HCT116 (cell line): ENCODE measurements around the gene PTTG1IP.

Experiments used
- ATF3 ChIP-seq: IDR thresholded peaks from 2 replicates; pipeline ENCODE4 v1.6.1; 2012
- EZH2 ChIP-seq: fragments of 200-600 bp; sonication (generic); IDR thresholded peaks from 2 replicates; pipeline ENCODE4 v1.6.1; 2017; ENCODE audit warnings: antibody characterized with exemption, mixed run types
- EZH2phosphoT487 ChIP-seq: fragments of 200-600 bp; IDR thresholded peaks from 2 replicates; pipeline ENCODE4 v1.6.1; 2018; ENCODE audit warnings: antibody characterized with exemption, borderline replicate concordance
- FOSL1 ChIP-seq: IDR thresholded peaks from 2 replicates; pipeline ENCODE4 v1.6.1; 2012; ENCODE audit warnings: low read depth
- POLR2A ChIP-seq: IDR thresholded peaks from 2 replicates; pipeline ENCODE4 v1.7.0; 2011; ENCODE audit warnings: borderline replicate concordance; ENCODE audit not compliant: insufficient read depth, insufficient read length; ENCODE audit errors: extremely low read depth
- SIN3A ChIP-seq: IDR thresholded peaks from 2 replicates; pipeline ENCODE4 v1.6.1; 2012; ENCODE audit warnings: low read depth
- SP1 ChIP-seq: IDR thresholded peaks from 2 replicates; pipeline ENCODE4 v1.6.1; 2012; ENCODE audit warnings: low read depth
- YY1 ChIP-seq: IDR thresholded peaks from 2 replicates; pipeline ENCODE4 v1.6.1; 2011; ENCODE audit warnings: low read length, low read depth, moderate library complexity, mild to moderate bottlenecking; ENCODE audit not compliant: insufficient replicate concordance; ENCODE audit errors: extremely low read depth
- TF ChIP-seq, protein P1 (sequence below), 3 experiments: fragments of 200-600 bp in 1 of 3; sonication (generic) in 1 of 3; IDR thresholded peaks in 2 of 3; conservative IDR thresholded peaks in 1 of 3; 2 replicates each; pipeline ENCODE4 v1.5.1; 2012 to 2017; ENCODE audit warnings: low read depth in 2 of 3, low read length in 2 of 3, antibody characterized with exemption in 1 of 3, borderline replicate concordance in 1 of 3, control low read depth in 1 of 3, mild to moderate bottlenecking in 1 of 3, mixed read lengths in 1 of 3, mixed run types in 1 of 3, moderate library complexity in 1 of 3; ENCODE audit not compliant: insufficient read depth in 1 of 3

GRCh38 chr21:44815225-44815624, 58.3 kb downstream of the PTTG1IP start:
- TF ChIP-seq FOSL1 (no peak), YY1 (no peak), EZH2 (no peak), SP1 (no peak), POLR2A (no peak), SIN3A (no peak), ATF3 (no peak), EZH2phosphoT487 (no peak)
- TF ChIP-seq, protein P1, sequence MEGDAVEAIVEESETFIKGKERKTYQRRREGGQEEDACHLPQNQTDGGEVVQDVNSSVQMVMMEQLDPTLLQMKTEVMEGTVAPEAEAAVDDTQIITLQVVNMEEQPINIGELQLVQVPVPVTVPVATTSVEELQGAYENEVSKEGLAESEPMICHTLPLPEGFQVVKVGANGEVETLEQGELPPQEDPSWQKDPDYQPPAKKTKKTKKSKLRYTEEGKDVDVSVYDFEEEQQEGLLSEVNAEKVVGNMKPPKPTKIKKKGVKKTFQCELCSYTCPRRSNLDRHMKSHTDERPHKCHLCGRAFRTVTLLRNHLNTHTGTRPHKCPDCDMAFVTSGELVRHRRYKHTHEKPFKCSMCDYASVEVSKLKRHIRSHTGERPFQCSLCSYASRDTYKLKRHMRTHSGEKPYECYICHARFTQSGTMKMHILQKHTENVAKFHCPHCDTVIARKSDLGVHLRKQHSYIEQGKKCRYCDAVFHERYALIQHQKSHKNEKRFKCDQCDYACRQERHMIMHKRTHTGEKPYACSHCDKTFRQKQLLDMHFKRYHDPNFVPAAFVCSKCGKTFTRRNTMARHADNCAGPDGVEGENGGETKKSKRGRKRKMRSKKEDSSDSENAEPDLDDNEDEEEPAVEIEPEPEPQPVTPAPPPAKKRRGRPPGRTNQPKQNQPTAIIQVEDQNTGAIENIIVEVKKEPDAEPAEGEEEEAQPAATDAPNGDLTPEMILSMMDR (IDR thresholded peaks at IDR 0.05 in 2 of 3, conservative IDR thresholded peaks at IDR 0.05 in 1 of 3; ENCODE audit: borderline replicate concordance in 1 of 3, insufficient read depth in 1 of 3, low read depth in 2 of 3, low read length in 2 of 3), result no peak
